OCI-LY1 (cell line): ENCODE results near the gene CDYL2.
"Not testable (repeated sequence)": the region's sequence is repeated elsewhere in the genome, so short reads cannot be mapped to it uniquely, and the experiment has no call there.

Experiments
- H2AFZ ChIP-seq: fragments of 200-600 bp; sonication (generic), shearing (Covaris generic); 2 replicates; pipeline ENCODE4 v1.6.0; 2014; ENCODE audit warnings: antibody characterized with exemption, mild to moderate bottlenecking, low read length
- H3F3A ChIP-seq: fragments of 200-600 bp; sonication (generic), shearing (Covaris generic); 2 replicates; pipeline ENCODE4 v1.6.0; 2014; ENCODE audit warnings: mild to moderate bottlenecking, antibody characterized with exemption, low read length, moderate library complexity; ENCODE audit not compliant: insufficient read depth
- H3K27ac ChIP-seq: fragments of 200-600 bp; sonication (generic); 2 replicates; pipeline ENCODE4 v1.5.1; 2014; ENCODE audit warnings: low read length, mixed run types, mild to moderate bottlenecking, low read depth; ENCODE audit not compliant: poor library complexity, severe bottlenecking
- H3K27me3 ChIP-seq: fragments of 200-600 bp; sonication (generic); 2 replicates; pipeline ENCODE4 v1.6.0; 2014; ENCODE audit warnings: antibody characterized with exemption, mild to moderate bottlenecking, low read length, moderate library complexity; ENCODE audit not compliant: insufficient read depth
- H3K36me3 ChIP-seq: fragments of 200-600 bp; sonication (generic); 2 replicates; pipeline ENCODE4 v1.6.1; 2014; ENCODE audit warnings: mild to moderate bottlenecking, antibody characterized with exemption, low read length, moderate library complexity, mixed read lengths; ENCODE audit not compliant: insufficient read depth
- H3K4me1 ChIP-seq: fragments of 200-600 bp; sonication (generic); 2 replicates; pipeline ENCODE4 v1.5.1; 2014; ENCODE audit warnings: mild to moderate bottlenecking, low read length, moderate library complexity; ENCODE audit not compliant: insufficient read depth, severe bottlenecking
- H3K4me2 ChIP-seq: fragments of 200-600 bp; sonication (generic), shearing (Covaris generic); 2 replicates; pipeline ENCODE4 v1.6.1; 2014; ENCODE audit warnings: low read length
- H3K4me3 ChIP-seq: fragments of 200-600 bp; sonication (generic); 2 replicates; pipeline ENCODE4 v1.5.1; 2014; ENCODE audit warnings: low read length, low read depth, mild to moderate bottlenecking, mixed read lengths; ENCODE audit not compliant: poor library complexity, severe bottlenecking
- H3K79me2 ChIP-seq: fragments of 200-600 bp; shearing (Covaris generic); 2 replicates; pipeline ENCODE4 v1.6.1; 2016; ENCODE audit warnings: mixed run types, low read length, mixed read lengths; ENCODE audit not compliant: insufficient read depth
- H3K9ac ChIP-seq: fragments of 200-600 bp; sonication (generic), shearing (Covaris generic); 2 replicates; pipeline ENCODE4 v1.6.1; 2014; ENCODE audit warnings: mild to moderate bottlenecking, low read length, mixed read lengths
- H3K9me2 ChIP-seq: fragments of 200-600 bp; sonication (generic), shearing (Covaris generic); 2 replicates; pipeline ENCODE4 v1.6.1; 2014; ENCODE audit warnings: low read depth, mild to moderate bottlenecking, low read length, mixed read lengths
- H3K9me3 ChIP-seq: fragments of 200-600 bp; shearing (Covaris generic); 2 replicates; pipeline ENCODE4 v1.6.1; 2014; ENCODE audit warnings: low read length, mixed read lengths
- H4K20me1 ChIP-seq: fragments of 200-600 bp; sonication (generic), shearing (Covaris generic); 2 replicates; pipeline ENCODE4 v1.6.0; 2016; ENCODE audit warnings: mild to moderate bottlenecking, low read length; ENCODE audit not compliant: insufficient read depth
- CTCF ChIP-seq: fragments of 200-600 bp; sonication (generic), shearing (Covaris generic); IDR thresholded peaks from 2 replicates; pipeline ENCODE4 v1.5.1; 2017; ENCODE audit warnings: mild to moderate bottlenecking, antibody characterized with exemption, low read length, moderate library complexity, mixed read lengths
- EZH2 ChIP-seq: fragments of 200-600 bp; sonication (generic), shearing (Covaris generic); IDR thresholded peaks from 2 replicates; pipeline ENCODE4 v1.8.0; 2017; ENCODE audit warnings: borderline replicate concordance, mixed run types, mild to moderate bottlenecking, antibody characterized with exemption, low read length, moderate library complexity, mixed read lengths

CDYL2 gene

GRCh38 chr16:80652441-80652840, 152.0 kb downstream of the CDYL2 start:
- no peaks in the 10 kb centered on the region for H3K9me3 ChIP-seq
- no peak overlapping the region for H3K4me3 ChIP-seq
- TF ChIP-seq CTCF, result no peak
- TF ChIP-seq EZH2, result no peak
- no peak overlapping the region for H2AFZ ChIP-seq
- no peak overlapping the region for H3K9ac ChIP-seq
- no peaks in the 10 kb centered on the region for H3K79me2 ChIP-seq
- no peak overlapping the region for H3K4me2 ChIP-seq
- no peak overlapping the region for H3K27ac ChIP-seq
- H3K4me1 ChIP-seq, result no peaks in the 10 kb centered on the region
- H3K9me2 ChIP-seq, result no peaks in the 10 kb centered on the region
- H3K27me3 ChIP-seq, result no peaks in the 10 kb centered on the region
- no peaks in the 10 kb centered on the region for H4K20me1 ChIP-seq
- no peaks in the 10 kb centered on the region for H3F3A ChIP-seq
- H3K36me3 ChIP-seq, result no peaks in the 10 kb centered on the region

GRCh38 chr16:80650281-80650680, 154.1 kb downstream of the CDYL2 start:
- H3K9me3 ChIP-seq, H3F3A ChIP-seq, H3K36me3 ChIP-seq, H3K9me2 ChIP-seq, H3K4me1 ChIP-seq, H3K79me2 ChIP-seq, H3K27me3 ChIP-seq, H4K20me1 ChIP-seq, H2AFZ ChIP-seq, H3K27ac ChIP-seq, H3K4me2 ChIP-seq, H3K4me3 ChIP-seq, H3K9ac ChIP-seq: not testable (repeated sequence)

- no peaks in the 10 kb centered on the region for H3K4me1 ChIP-seq
- no peak overlapping the region for H3K4me2 ChIP-seq
- no peaks in the 10 kb centered on the region for H3K36me3 ChIP-seq
- H3K27ac ChIP-seq, result no peak overlapping the region
- no peaks in the 10 kb centered on the region for H3K9me2 ChIP-seq
- no peak overlapping the region for H2AFZ ChIP-seq
- no peaks in the 10 kb centered on the region for H3F3A ChIP-seq
- H3K4me3 ChIP-seq, result no peak overlapping the region
- H4K20me1 ChIP-seq, result no peaks in the 10 kb centered on the region
- no peaks in the 10 kb centered on the region for H3K79me2 ChIP-seq
- H3K9ac ChIP-seq, result no peak overlapping the region
- TF ChIP-seq EZH2 (no peak), CTCF (no peak)
- H3K9me3 ChIP-seq, result no peaks in the 10 kb centered on the region
- no peaks in the 10 kb centered on the region for H3K27me3 ChIP-seq
Observed at GRCh38 chr16:80640316-80640715, 164.1 kb downstream of the CDYL2 start.

- no peaks in the 10 kb centered on the region for H3K9me2 ChIP-seq
- no peak overlapping the region for H3K9ac ChIP-seq
- H3K9me3 ChIP-seq, result no peaks in the 10 kb centered on the region
- no peaks in the 10 kb centered on the region for H3K4me1 ChIP-seq
- H4K20me1 ChIP-seq, result no peaks in the 10 kb centered on the region
- no peak overlapping the region for H2AFZ ChIP-seq
- no peaks in the 10 kb centered on the region for H3F3A ChIP-seq
- H3K27me3 ChIP-seq, result no peaks in the 10 kb centered on the region
- no peak overlapping the region for H3K27ac ChIP-seq
- no peaks in the 10 kb centered on the region for H3K36me3 ChIP-seq
- TF ChIP-seq EZH2, result no peak
- no peak overlapping the region for H3K4me3 ChIP-seq
- no peak overlapping the region for H3K4me2 ChIP-seq
- no peaks in the 10 kb centered on the region for H3K79me2 ChIP-seq
Observed at GRCh38 chr16:80639636-80640035, 164.8 kb downstream of the CDYL2 start.
